LoVo (cell line): ENCODE results near the gene CIDEC.

Experiments used
- DNase-seq: peaks from one replicate; pipeline ENCODE4 v3.0.0-alpha.2; 2016; ENCODE audit warnings: low spot score

Gene CIDEC

GRCh38 chr3:9843715-9844438 lies 36.2 kb downstream of the CIDEC start, which contains the start of gene RPUSD3:
TSS of gene RPUSD3 (minus strand) at chr3:9844008. CDS start at chr3:9843990, 18 bp downstream.
- DNase-seq = peak; percentile 93

GRCh38 chr3:9841015-9841414 lies 39.0 kb downstream of the CIDEC start:
- no peak for DNase-seq

- DNase-seq = no peak
These were observed 41.2 kb downstream of the CIDEC start for GRCh38 chr3:9838856-9839255.

- DNase-seq = no peak
These were observed 42.1 kb downstream of the CIDEC start for GRCh38 chr3:9837701-9838582.

- DNase-seq = no peak
These were observed 45.3 kb downstream of the CIDEC start for GRCh38 chr3:9834520-9835380.

- no peak for DNase-seq
These were observed 47.0 kb downstream of the CIDEC start for GRCh38 chr3:9833078-9833477.

GRCh38 chr3:9831253-9831652 lies 48.8 kb downstream of the CIDEC start:
- no peak for DNase-seq

GRCh38 chr3:9828801-9829755 lies 51.0 kb downstream of the CIDEC start:
- DNase-seq = no peak

GRCh38 chr3:9826815-9827573 lies 53.1 kb downstream of the CIDEC start:
- DNase-seq = no peak

- no peak for DNase-seq
These were observed 54.5 kb downstream of the CIDEC start for GRCh38 chr3:9825451-9826040.

GRCh38 chr3:9820946-9821345 lies 59.1 kb downstream of the CIDEC start:
- no peak for DNase-seq

- no peak for DNase-seq
These were observed 59.5 kb downstream of the CIDEC start for GRCh38 chr3:9820543-9820942.

GRCh38 chr3:9818666-9819335 lies 61.3 kb downstream of the CIDEC start:
- DNase-seq = no peak

GRCh38 chr3:9817436-9817835 lies 62.6 kb downstream of the CIDEC start:
- no peak for DNase-seq
